HCT116 (cell line): Measurements from ENCODE around the gene MKRN3.

Source experiments
- EZH2 ChIP-seq: fragments of 200-600 bp; sonication (generic); IDR thresholded peaks from 2 replicates; pipeline ENCODE4 v1.6.1; 2017; ENCODE audit warnings: antibody characterized with exemption, mixed run types
- SIN3A ChIP-seq: IDR thresholded peaks from 2 replicates; pipeline ENCODE4 v1.6.1; 2012; ENCODE audit warnings: low read depth
- TF ChIP-seq, protein P1 (sequence below), 3 experiments: fragments of 200-600 bp in 1 of 3; sonication (generic) in 1 of 3; IDR thresholded peaks in 2 of 3; conservative IDR thresholded peaks in 1 of 3; 2 replicates each; pipeline ENCODE4 v1.5.1; 2012 to 2017; ENCODE audit warnings: low read depth in 2 of 3, low read length in 2 of 3, antibody characterized with exemption in 1 of 3, borderline replicate concordance in 1 of 3, control low read depth in 1 of 3, mild to moderate bottlenecking in 1 of 3, mixed read lengths in 1 of 3, mixed run types in 1 of 3, moderate library complexity in 1 of 3; ENCODE audit not compliant: insufficient read depth in 1 of 3

DNA sequence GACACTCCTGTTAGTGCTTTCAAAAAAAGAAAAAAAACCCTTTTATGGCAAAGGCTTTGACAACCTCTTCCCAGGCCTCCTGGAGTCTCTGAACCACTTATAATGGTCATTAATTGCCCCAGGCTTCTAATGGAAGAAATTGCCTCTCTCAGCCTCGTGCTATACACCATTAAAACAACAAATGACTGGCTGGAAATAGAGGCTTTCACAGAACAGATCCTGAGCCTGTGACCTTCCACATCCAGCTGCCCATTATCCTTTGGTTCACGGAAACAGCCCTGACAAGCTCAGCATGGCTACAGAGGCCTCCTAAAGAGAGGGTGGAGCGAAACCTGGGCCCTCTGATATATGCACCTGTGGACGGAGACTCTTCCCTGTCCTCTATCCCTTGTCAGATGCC, 26.8 kb upstream of the MKRN3 start:
- TF ChIP-seq SIN3A (no peak), EZH2 (no peak)
- TF ChIP-seq, protein P1, sequence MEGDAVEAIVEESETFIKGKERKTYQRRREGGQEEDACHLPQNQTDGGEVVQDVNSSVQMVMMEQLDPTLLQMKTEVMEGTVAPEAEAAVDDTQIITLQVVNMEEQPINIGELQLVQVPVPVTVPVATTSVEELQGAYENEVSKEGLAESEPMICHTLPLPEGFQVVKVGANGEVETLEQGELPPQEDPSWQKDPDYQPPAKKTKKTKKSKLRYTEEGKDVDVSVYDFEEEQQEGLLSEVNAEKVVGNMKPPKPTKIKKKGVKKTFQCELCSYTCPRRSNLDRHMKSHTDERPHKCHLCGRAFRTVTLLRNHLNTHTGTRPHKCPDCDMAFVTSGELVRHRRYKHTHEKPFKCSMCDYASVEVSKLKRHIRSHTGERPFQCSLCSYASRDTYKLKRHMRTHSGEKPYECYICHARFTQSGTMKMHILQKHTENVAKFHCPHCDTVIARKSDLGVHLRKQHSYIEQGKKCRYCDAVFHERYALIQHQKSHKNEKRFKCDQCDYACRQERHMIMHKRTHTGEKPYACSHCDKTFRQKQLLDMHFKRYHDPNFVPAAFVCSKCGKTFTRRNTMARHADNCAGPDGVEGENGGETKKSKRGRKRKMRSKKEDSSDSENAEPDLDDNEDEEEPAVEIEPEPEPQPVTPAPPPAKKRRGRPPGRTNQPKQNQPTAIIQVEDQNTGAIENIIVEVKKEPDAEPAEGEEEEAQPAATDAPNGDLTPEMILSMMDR (IDR thresholded peaks at IDR 0.05 in 2 of 3, conservative IDR thresholded peaks at IDR 0.05 in 1 of 3; ENCODE audit: borderline replicate concordance in 1 of 3, insufficient read depth in 1 of 3, low read depth in 2 of 3, low read length in 2 of 3) = no peak
